Vagina (tissue), 2 donors: ENCODE measurements around the gene TFAP2A. TPM values are rescaled to one million over a fixed set of nuclear protein-coding genes. Genes with fewer than 3 reads are reported as not detected.

Experiments
- DNase-seq, 2 donors: peaks; one replicate each; pipeline ENCODE4 v3.0.0-alpha.2; 2017; ENCODE audit errors: extremely low spot score in 2 of 2
- H3K27ac ChIP-seq: fragments of 200-600 bp; sonication (generic); one replicate; pipeline ENCODE4 v1.5.1; 2019
- H3K27me3 ChIP-seq: fragments of 200-600 bp; sonication (generic); one replicate; pipeline ENCODE4 v1.5.1; 2019
- H3K36me3 ChIP-seq, 2 donors: fragments of 200-600 bp; sonication (generic); one replicate each; pipeline ENCODE4 v1.5.1; 2017 to 2019
- H3K4me1 ChIP-seq: fragments of 200-600 bp; sonication (generic); one replicate; pipeline ENCODE4 v1.5.1; 2019
- H3K4me3 ChIP-seq, 2 donors: fragments of 200-600 bp; sonication (generic); 1 replicate in 1 of 2; 2 replicates in 1 of 2; pipeline ENCODE4 v1.5.1; 2016 to 2019
- H3K9me3 ChIP-seq: fragments of 200-600 bp; sonication (generic); one replicate; pipeline ENCODE4 v1.5.1; 2019
- CTCF ChIP-seq, 3 experiments: fragments of 450-650 bp in 2 of 3; fragments of 200-600 bp in 1 of 3; sonication (generic) in 1 of 3; IDR thresholded peaks; one replicate each; pipeline ENCODE4 v1.5.1; 2017 to 2019; ENCODE audit warnings: antibody characterized with exemption in 3 of 3, mild to moderate bottlenecking in 2 of 3, moderate library complexity in 2 of 3
- POLR2A ChIP-seq, 2 donors: fragments of 450-650 bp; IDR thresholded peaks; one replicate each; pipeline ENCODE4 v1.6.1; 2017; ENCODE audit warnings: antibody characterized with exemption in 2 of 2, mild to moderate bottlenecking in 2 of 2, moderate library complexity in 2 of 2
- POLR2AphosphoS5 ChIP-seq, 2 donors: sonication (generic); formaldehyde crosslinking; IDR thresholded peaks; one replicate each; pipeline ENCODE4 v1.9.0; 2017; ENCODE audit warnings: antibody characterized with exemption in 2 of 2, mild to moderate bottlenecking in 2 of 2, low read depth in 1 of 2; ENCODE audit not compliant: insufficient read depth in 1 of 2
- intact Hi-C: fragments of 100-400 bp; cut with DNase I; formaldehyde crosslinking; loops from one replicate; pipeline ENCODE4 v1.15.1; 2023
- total RNA-seq: library from RNA; depleted of rRNA; stranded (reverse); fragments of >200 nt; gene quantifications from one replicate; pipeline ENCODE4 v1.2.3, GENCODE V29; 2016

Gene TFAP2A
- total RNA-seq, 1 donor from 2014 or later, result 19.4 TPM

GRCh38 chr6:10393544-10394225, 21.2 kb downstream of the TFAP2A start:
- H3K36me3 ChIP-seq, result no peaks in the 10 kb centered on the region
- no peak for TF ChIP-seq POLR2AphosphoS5 (IDR thresholded peaks at IDR 0.05; ENCODE audit: insufficient read depth in 1 of 2, low read depth in 1 of 2)
- TF ChIP-seq POLR2A (IDR thresholded peaks at IDR 0.05), result no peak
- TF ChIP-seq CTCF (IDR thresholded peaks at IDR 0.05), result no peak
- no peaks in the 10 kb centered on the region for H3K4me1 ChIP-seq
- H3K27me3 ChIP-seq, result peaks cover 6% of the 10 kb centered on the region
- intact Hi-C loops, result no loop called here
- H3K9me3 ChIP-seq, result no peaks in the 10 kb centered on the region
- no peak overlapping the region for H3K27ac ChIP-seq
- H3K4me3 ChIP-seq, result no peak overlapping the region
- DNase-seq, result no peak

- Histone ChIP-seq H3K9me3 (no peaks in the 10 kb centered on the region), H3K27ac (no peak overlapping the region), H3K4me3 (no peak overlapping the region), H3K4me1 (no peaks in the 10 kb centered on the region), H3K36me3 (no peaks in the 10 kb centered on the region), H3K27me3 (peaks cover 6% of the 10 kb centered on the region)
- DNase-seq, result no peak
- TF ChIP-seq POLR2A (IDR thresholded peaks at IDR 0.05) (no peak), POLR2AphosphoS5 (IDR thresholded peaks at IDR 0.05; ENCODE audit: insufficient read depth in 1 of 2, low read depth in 1 of 2) (no peak), CTCF (IDR thresholded peaks at IDR 0.05) (no peak)
- intact Hi-C loops, result no loop called here
These were observed 23.1 kb downstream of the TFAP2A start for GRCh38 chr6:10391799-10392198.

GRCh38 chr6:10391299-10391630, 23.6 kb downstream of the TFAP2A start:
- Histone ChIP-seq H3K36me3 (no peaks in the 10 kb centered on the region), H3K27ac (no peak overlapping the region), H3K4me3 (no peak overlapping the region), H3K4me1 (no peaks in the 10 kb centered on the region), H3K27me3 (peaks cover 6% of the 10 kb centered on the region), H3K9me3 (no peaks in the 10 kb centered on the region)
- intact Hi-C loops, result no loop called here
- TF ChIP-seq POLR2A (IDR thresholded peaks at IDR 0.05) (no peak), POLR2AphosphoS5 (IDR thresholded peaks at IDR 0.05; ENCODE audit: insufficient read depth in 1 of 2, low read depth in 1 of 2) (no peak), CTCF (IDR thresholded peaks at IDR 0.05) (no peak)
- DNase-seq, result no peak

GRCh38 chr6:10390495-10391298, 24.2 kb downstream of the TFAP2A start:
- no peak for DNase-seq
- Histone ChIP-seq H3K36me3 (no peaks in the 10 kb centered on the region), H3K27me3 (peaks cover 6% of the 10 kb centered on the region), H3K4me3 (no peak overlapping the region), H3K9me3 (no peaks in the 10 kb centered on the region), H3K4me1 (no peaks in the 10 kb centered on the region), H3K27ac (no peak overlapping the region)
- intact Hi-C loops, result no loop called here
- TF ChIP-seq POLR2A (IDR thresholded peaks at IDR 0.05), result no peak
- TF ChIP-seq CTCF (IDR thresholded peaks at IDR 0.05), result no peak
- TF ChIP-seq POLR2AphosphoS5 (IDR thresholded peaks at IDR 0.05; ENCODE audit: insufficient read depth in 1 of 2, low read depth in 1 of 2), result no peak
